IMR-90 (cell line): ENCODE measurements around the gene CMSS1.
A peak's percentile ranks its signal among the peaks of the same experiment; 100 is the strongest.

ENCODE experiments used
- BHLHE40 ChIP-seq: fragments of 150-350 bp; IDR thresholded peaks from 2 replicates; pipeline ENCODE4 v1.6.1; 2016; ENCODE audit warnings: mild to moderate bottlenecking, low read depth, low read length
- CEBPB ChIP-seq: IDR thresholded peaks from 2 replicates; pipeline ENCODE4 v1.6.1; 2012; ENCODE audit warnings: low read depth, low read length, improper control_type of control experiment
- CTCF ChIP-seq: conservative IDR thresholded peaks from 2 replicates; pipeline ENCODE4 v1.5.1; 2012; ENCODE audit warnings: mild to moderate bottlenecking, low read depth, low read length, improper control_type of control experiment
- ELK1 ChIP-seq: fragments of 150-350 bp; IDR thresholded peaks from 2 replicates; pipeline ENCODE4 v1.6.1; 2016; ENCODE audit warnings: low read depth, mild to moderate bottlenecking, low read length, moderate library complexity, borderline replicate concordance
- MAFK ChIP-seq: IDR thresholded peaks from 2 replicates; pipeline ENCODE4 v1.6.1; 2012; ENCODE audit warnings: low read depth, low read length, improper control_type of control experiment
- MAZ ChIP-seq: IDR thresholded peaks from 2 replicates; pipeline ENCODE4 v1.6.1; 2012; ENCODE audit warnings: low read depth, mild to moderate bottlenecking, low read length, improper control_type of control experiment, moderate library complexity, borderline replicate concordance
- NFE2L2 ChIP-seq: fragments of 150-350 bp; IDR thresholded peaks from 2 replicates; pipeline ENCODE4 v1.6.1; 2016; ENCODE audit warnings: low read depth, mild to moderate bottlenecking, low read length
- POLR2A ChIP-seq: IDR thresholded peaks from 2 replicates; pipeline ENCODE4 v1.6.1; 2012; ENCODE audit warnings: mild to moderate bottlenecking, low read depth, low read length
- RAD21 ChIP-seq: IDR thresholded peaks from 2 replicates; pipeline ENCODE4 v1.6.1; 2012; ENCODE audit warnings: low read length, improper control_type of control experiment
- RCOR1 ChIP-seq: IDR thresholded peaks from 2 replicates; pipeline ENCODE4 v1.6.1; 2012; ENCODE audit warnings: mild to moderate bottlenecking, low read length, improper control_type of control experiment; ENCODE audit not compliant: insufficient replicate concordance
- RFX5 ChIP-seq: IDR thresholded peaks from 2 replicates; pipeline ENCODE4 v1.8.0; 2012; ENCODE audit warnings: low read depth, mild to moderate bottlenecking, low read length, moderate library complexity
- SMC3 ChIP-seq: fragments of 150-350 bp; IDR thresholded peaks from 2 replicates; pipeline ENCODE4 v1.6.1; 2016; ENCODE audit warnings: low read depth, mild to moderate bottlenecking, antibody characterized with exemption, low read length, moderate library complexity
- USF2 ChIP-seq: fragments of 150-350 bp; IDR thresholded peaks from 2 replicates; pipeline ENCODE4 v1.6.1; 2017; ENCODE audit warnings: mild to moderate bottlenecking, antibody characterized with exemption, low read length, low read depth

- TF ChIP-seq CTCF (peak; percentile 77), POLR2A (no peak), RAD21 (peak; percentile 83), BHLHE40 (no peak), CEBPB (no peak), SMC3 (peak; percentile 69), RCOR1 (no peak), ELK1 (no peak), MAFK (0 out of 2 replicates have a peak, but pooled peaks have one; percentile 12), NFE2L2 (no peak), RFX5 (no peak), USF2 (no peak), MAZ (no peak)
These were observed 28.5 kb upstream of the CMSS1 start for GRCh38 chr3:99789011-99789721.
